GM12873 (cell line): ENCODE measurements around the gene PIWIL1.

Experiments used
- CTCF ChIP-seq: IDR thresholded peaks from 2 replicates; pipeline ENCODE4 v1.5.1; 2012; ENCODE audit warnings: low read depth, mild to moderate bottlenecking, moderate library complexity, low read length, control low read depth; ENCODE audit not compliant: insufficient read depth; ENCODE audit errors: missing control alignments

The PIWIL1 gene

GRCh38 chr12:130347588-130347987 is 9.9 kb downstream of the PIWIL1 start:
- no peak for TF ChIP-seq CTCF

GRCh38 chr12:130350715-130351114 is 13.0 kb downstream of the PIWIL1 start:
- TF ChIP-seq CTCF, result no peak

- TF ChIP-seq CTCF, result no peak
These were observed 13.6 kb downstream of the PIWIL1 start for GRCh38 chr12:130351326-130351725.

- TF ChIP-seq CTCF, result no peak
These were observed 15.4 kb downstream of the PIWIL1 start for GRCh38 chr12:130353081-130353480.

- no peak for TF ChIP-seq CTCF
These were observed 16.7 kb downstream of the PIWIL1 start for GRCh38 chr12:130354407-130354806.

GRCh38 chr12:130356222-130356621 is 18.5 kb downstream of the PIWIL1 start:
- no peak for TF ChIP-seq CTCF

GRCh38 chr12:130357241-130357640 is 19.6 kb downstream of the PIWIL1 start:
- TF ChIP-seq CTCF, result no peak
